Neuron (in vitro differentiated cells): ENCODE results near the gene CCDC149.

Experiments
- H2AFZ ChIP-seq: one replicate; pipeline ENCODE4 v1.6.1; 2013; ENCODE audit warnings: low read depth, mild to moderate bottlenecking, inconsistent platforms, low read length, moderate library complexity
- H3K27me3 ChIP-seq: one replicate; pipeline ENCODE4 v1.6.1; 2013; ENCODE audit warnings: low read length; ENCODE audit not compliant: insufficient read depth
- H3K36me3 ChIP-seq: one replicate; pipeline ENCODE4 v1.6.1; 2013; ENCODE audit warnings: low read length; ENCODE audit not compliant: insufficient read depth
- H3K4me1 ChIP-seq: one replicate; pipeline ENCODE4 v1.6.1; 2013; ENCODE audit warnings: low read length; ENCODE audit not compliant: insufficient read depth
- H3K4me3 ChIP-seq: 2 replicates; pipeline ENCODE4 v1.5.1; 2013; ENCODE audit warnings: mild to moderate bottlenecking, low read length, moderate library complexity
- H3K9me3 ChIP-seq: one replicate; pipeline ENCODE4 v1.6.1; 2013; ENCODE audit warnings: low read length

The CCDC149 gene

DNA sequence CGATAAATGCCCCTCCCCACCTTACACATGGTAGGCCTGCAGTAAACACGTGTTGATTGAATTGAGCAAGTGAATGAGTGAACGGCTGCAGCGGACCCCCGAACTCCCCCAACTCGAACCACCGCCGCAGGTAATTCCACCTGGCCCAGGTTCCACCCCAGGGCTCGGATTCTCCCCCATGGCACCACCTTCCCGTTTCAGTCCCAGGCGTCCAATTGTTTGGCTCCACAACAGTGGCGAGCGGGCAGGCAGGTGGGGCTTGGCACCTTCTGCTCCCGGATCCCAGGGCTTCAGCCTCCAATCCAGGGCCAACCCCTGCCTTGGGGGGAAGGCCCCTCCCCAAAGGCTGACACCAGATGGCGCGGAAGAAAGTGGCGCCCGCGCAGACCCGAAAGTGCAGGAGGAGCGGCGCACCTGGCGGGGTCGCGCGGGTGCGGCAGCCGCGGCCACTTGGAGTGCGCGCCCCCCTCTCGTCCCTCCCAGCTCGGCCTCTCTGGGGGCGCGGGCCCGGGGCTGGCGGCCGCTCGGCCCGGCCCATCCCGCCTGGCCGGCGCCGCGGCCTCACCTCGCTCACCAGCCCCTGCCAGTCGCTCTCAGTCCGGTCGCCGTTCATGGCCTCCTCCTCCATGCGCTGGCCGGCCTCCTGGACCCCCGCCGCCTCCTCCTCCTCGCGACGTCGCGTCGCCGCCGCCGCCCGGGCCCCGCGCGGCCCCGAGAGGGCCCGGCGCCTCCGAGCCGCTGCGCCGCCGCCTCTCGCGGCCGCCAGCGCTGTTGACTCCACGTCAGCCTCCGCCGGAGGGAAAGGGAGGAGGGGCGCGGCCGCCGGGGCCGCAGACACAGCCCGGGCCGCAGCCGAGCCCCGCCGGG lies at the start of gene CCDC149:
TSS of gene CCDC149 (minus strand) at position 791 of the 867 bp plus-strand sequence. CDS start at position 613, 178 bp downstream.
- peak within 1 kb of the TSS; percentile 58 for H3K4me3 ChIP-seq
- H3K36me3 ChIP-seq, result no peaks in the 10 kb centered on the region
- H3K4me1 ChIP-seq, result peaks cover 5% of the 10 kb centered on the region
- peak within 1 kb of the TSS; percentile 96 for H2AFZ ChIP-seq
- H3K27me3 ChIP-seq, result no peaks in the 10 kb centered on the region
- H3K9me3 ChIP-seq, result peaks cover 18% of the 10 kb centered on the region

DNA sequence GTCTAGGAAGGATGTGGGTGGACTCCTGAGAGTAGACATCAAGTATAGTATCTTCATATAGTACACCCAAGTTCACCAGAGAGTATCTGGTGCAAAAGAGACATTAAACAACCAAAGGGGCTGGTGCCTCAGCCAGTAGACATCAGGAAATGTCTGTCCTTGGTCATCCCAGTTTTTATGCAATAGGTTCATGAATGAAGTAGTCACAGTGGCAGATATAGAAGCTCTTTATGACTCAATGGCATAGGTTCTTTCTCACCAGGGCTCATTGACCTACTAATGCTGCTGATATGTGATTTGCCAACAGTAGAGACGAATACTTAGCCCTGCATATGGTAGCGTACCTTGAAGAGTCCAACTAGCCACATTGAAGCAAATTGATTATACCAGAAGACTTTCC lies 45.0 kb upstream of the CCDC149 start:
- Histone ChIP-seq H3K4me3 (no peak overlapping the region), H3K4me1 (no peaks in the 10 kb centered on the region), H2AFZ (no peak overlapping the region), H3K27me3 (no peaks in the 10 kb centered on the region), H3K36me3 (no peaks in the 10 kb centered on the region), H3K9me3 (no peaks in the 10 kb centered on the region)

DNA sequence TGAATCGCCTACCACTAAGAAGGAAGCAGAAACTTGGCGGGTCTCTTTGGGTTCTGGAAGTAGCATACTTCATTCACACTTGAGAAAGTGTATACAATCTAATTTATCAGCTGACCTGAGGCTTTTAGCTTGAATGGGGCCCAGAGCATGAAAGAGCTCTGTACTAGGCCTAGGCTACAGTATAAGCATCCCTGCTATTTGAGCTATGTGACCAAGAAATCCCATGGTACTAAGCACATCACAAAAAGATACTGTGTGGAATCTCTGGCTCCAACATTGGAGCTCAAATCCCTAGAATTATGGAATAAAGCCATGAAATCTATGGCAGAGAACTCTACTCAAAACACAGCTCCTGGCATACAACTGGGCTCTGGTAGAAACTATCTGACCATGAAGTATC lies 43.9 kb upstream of the CCDC149 start:
- Histone ChIP-seq H3K36me3 (no peaks in the 10 kb centered on the region), H3K27me3 (no peaks in the 10 kb centered on the region), H2AFZ (no peak overlapping the region), H3K4me1 (no peaks in the 10 kb centered on the region), H3K9me3 (no peaks in the 10 kb centered on the region), H3K4me3 (no peak overlapping the region)

DNA sequence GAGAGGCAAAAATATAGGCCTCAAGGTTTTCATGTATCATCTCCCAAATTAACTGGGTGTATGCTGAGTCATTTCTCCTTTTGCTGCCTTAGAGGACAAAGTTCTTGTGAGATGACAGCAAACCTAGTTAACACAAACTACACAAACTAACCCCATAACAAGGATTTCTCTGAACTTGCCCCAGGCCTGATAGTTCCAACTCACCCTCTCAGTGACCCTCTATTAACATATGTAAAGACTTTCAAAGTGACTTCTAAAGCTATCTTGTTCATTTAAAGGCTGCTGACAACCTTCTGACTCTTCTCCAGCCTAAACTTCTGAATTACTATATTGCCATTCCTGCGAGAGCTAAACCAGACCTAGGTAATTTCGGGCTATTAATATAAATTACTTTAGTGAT lies 43.2 kb upstream of the CCDC149 start:
- Histone ChIP-seq H3K27me3 (no peaks in the 10 kb centered on the region), H3K36me3 (no peaks in the 10 kb centered on the region), H3K9me3 (no peaks in the 10 kb centered on the region), H3K4me3 (no peak overlapping the region), H2AFZ (no peak overlapping the region), H3K4me1 (no peaks in the 10 kb centered on the region)

DNA sequence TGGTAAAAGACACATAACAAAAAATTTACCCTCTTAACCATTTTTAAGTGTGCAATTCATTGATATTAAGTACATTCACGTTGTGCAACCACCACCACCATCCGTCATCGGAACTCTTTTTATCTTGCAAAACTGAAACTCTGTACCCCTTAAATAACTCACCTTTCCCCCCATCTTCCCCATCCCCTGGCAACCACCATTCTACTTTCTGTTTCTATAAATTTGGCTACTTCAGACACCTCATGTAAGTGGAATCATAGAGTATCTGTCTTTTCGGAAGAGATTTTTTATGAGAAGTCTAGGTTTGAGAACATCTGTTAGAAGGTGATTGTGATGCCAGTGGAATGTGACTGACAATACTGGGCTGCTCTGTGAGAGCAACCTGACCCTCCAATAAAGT lies 39.8 kb upstream of the CCDC149 start:
- H3K27me3 ChIP-seq, result no peaks in the 10 kb centered on the region
- no peaks in the 10 kb centered on the region for H3K36me3 ChIP-seq
- H2AFZ ChIP-seq, result no peak overlapping the region
- H3K4me3 ChIP-seq, result no peak overlapping the region
- H3K4me1 ChIP-seq, result no peaks in the 10 kb centered on the region
- no peaks in the 10 kb centered on the region for H3K9me3 ChIP-seq

DNA sequence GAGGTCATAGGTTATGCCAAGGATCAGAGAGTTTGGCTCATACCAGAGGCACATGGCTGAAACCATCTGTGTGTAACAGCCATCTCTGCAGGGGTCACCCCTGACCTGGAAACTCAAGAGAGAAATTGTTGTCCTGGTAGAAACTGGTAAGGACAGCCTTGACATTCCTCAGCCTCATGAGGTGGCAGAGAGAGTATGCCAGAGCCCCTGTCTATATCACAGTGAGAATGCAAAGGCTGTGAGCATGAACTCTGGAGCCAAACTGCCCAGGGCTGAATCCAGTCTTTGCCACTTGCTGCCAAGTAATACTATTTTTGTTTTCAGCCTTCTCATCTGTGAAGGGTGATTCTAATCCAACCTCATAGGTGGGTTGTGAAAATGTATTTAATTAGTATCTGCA lies 37.1 kb upstream of the CCDC149 start:
- Histone ChIP-seq H3K4me1 (no peaks in the 10 kb centered on the region), H2AFZ (no peak overlapping the region), H3K4me3 (no peak overlapping the region), H3K36me3 (no peaks in the 10 kb centered on the region), H3K27me3 (no peaks in the 10 kb centered on the region), H3K9me3 (no peaks in the 10 kb centered on the region)

DNA sequence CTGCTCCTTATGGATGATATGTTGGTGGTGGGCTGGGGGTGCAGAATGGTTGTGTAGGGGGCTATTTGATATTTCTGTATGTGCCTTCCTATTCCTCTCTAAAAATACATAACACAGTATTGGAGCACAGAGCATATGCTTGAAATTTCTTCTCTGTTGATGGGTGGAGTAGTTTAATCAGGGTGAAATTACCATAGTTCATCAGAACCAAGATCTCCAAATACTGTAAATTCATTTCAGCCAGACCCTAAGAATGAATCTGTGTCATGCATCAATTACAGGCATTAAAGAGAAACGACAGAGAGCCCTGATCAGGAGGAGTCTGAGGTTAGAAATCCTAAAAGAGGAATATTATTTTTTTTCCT lies 25.1 kb upstream of the CCDC149 start:
- H3K27me3 ChIP-seq, result no peaks in the 10 kb centered on the region
- H3K36me3 ChIP-seq, result no peaks in the 10 kb centered on the region
- H3K4me3 ChIP-seq, result no peak overlapping the region
- H3K9me3 ChIP-seq, result peaks cover 3% of the 10 kb centered on the region
- H3K4me1 ChIP-seq, result no peaks in the 10 kb centered on the region
- no peak overlapping the region for H2AFZ ChIP-seq

DNA sequence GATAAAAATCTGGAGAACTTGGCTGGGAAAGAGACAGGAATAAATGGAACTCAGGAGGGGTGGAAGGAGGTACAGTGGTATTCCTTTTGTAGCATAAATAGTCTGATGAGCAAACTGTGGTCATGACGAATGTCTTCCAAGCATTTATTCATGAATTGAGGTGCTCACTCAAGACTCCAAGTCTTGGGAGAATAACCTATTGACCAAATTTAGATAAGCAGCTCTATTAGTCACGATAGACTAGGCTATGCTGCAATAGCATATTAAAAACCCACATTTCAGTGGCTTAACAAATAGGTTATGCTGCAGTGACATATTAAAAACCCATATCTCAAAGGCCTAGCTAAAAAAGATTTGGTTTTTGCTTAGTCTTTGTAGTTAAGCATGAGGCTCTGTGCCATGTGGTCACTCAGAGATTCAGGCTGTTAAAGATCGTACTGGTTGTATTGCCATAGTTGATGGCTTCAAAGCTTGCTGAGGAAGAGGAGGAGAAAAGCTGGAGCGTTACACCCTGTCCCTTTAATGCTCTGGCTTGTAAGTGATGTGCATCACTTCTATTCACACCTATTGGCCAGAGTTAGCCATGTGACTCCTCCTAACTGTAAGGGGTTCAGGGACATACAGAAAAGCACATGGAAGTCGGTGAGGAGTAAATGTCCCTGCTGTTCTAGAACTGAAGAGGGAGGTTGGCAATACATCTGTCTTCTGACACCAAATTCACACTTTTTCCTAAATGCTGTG lies 24.5 kb upstream of the CCDC149 start:
- Histone ChIP-seq H3K4me3 (no peak overlapping the region), H3K36me3 (no peaks in the 10 kb centered on the region), H3K9me3 (peaks cover 3% of the 10 kb centered on the region), H3K27me3 (no peaks in the 10 kb centered on the region), H3K4me1 (no peaks in the 10 kb centered on the region), H2AFZ (no peak overlapping the region)

DNA sequence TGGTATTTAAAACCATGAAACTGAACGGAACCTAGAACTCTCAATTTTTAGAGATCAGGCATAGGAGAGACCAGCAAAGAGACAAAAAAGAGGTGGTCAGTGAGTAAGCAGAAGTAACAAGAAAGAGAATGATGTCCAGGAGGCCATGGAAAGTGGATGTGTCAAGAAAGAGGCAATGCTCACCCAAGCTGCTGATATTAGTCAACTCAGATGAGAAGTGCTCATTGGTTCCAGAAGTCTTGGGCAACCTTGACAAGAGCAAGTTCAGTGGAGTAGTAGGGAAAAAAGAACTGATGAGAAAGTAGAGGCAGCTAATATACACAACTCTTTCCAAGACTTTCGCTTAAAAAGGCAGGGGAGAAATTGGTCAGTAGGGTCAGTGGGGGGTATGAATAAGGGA lies 23.0 kb upstream of the CCDC149 start:
- Histone ChIP-seq H3K4me1 (no peaks in the 10 kb centered on the region), H2AFZ (no peak overlapping the region), H3K27me3 (no peaks in the 10 kb centered on the region), H3K9me3 (peaks cover 3% of the 10 kb centered on the region), H3K36me3 (no peaks in the 10 kb centered on the region), H3K4me3 (no peak overlapping the region)

DNA sequence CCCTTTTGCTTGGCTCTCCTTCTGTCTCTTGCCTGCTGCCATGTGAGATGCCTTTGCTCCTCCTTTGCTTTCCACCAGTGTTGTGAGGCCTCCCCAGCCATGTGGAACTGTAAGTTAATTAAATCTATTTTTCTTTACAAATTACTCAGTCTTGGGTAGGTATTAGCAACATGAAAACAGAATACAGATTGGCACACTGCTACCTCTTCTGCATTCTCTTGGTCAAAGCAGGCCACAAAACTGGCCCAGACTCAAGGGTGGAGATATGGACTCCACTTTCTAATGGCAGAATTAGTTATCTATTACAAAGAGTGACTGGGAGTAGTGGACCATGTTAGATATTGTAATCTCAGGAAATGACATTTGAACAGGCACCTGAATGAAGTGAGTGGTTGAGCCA lies 21.5 kb upstream of the CCDC149 start:
- Histone ChIP-seq H3K27me3 (peaks cover 5% of the 10 kb centered on the region), H2AFZ (no peak overlapping the region), H3K36me3 (no peaks in the 10 kb centered on the region), H3K9me3 (peaks cover 3% of the 10 kb centered on the region), H3K4me3 (no peak overlapping the region), H3K4me1 (no peaks in the 10 kb centered on the region)

DNA sequence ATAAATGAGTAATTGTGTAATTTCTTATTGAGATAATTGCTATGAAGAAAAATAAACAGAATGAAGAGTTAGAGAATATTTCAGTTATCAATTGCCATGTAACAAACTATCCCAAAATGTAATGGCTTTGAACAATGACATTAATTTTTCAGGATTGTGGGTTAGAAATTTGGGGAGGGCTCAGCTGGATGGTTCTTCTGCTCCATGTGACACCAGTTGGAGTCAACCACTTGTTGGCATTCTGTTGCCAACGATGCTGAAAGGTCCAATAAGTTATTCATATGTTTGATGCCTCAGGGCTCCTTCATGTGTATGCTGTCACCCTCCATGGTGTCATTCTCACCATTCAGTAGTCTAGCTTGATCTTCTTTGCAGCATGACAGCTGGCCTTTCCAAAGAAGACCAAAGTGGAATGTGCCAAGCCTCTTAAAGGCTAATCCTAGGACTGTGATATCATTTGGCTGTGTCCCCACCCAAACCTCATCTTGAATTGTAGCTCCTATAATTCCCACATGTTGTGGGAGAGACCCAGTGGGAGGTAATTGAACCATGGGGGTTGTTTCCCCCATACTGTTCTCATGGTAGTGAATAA lies 20.9 kb upstream of the CCDC149 start:
- Histone ChIP-seq H3K36me3 (no peaks in the 10 kb centered on the region), H3K27me3 (peaks cover 5% of the 10 kb centered on the region), H3K4me3 (no peak overlapping the region), H2AFZ (no peak overlapping the region), H3K4me1 (no peaks in the 10 kb centered on the region), H3K9me3 (peaks cover 3% of the 10 kb centered on the region)

DNA sequence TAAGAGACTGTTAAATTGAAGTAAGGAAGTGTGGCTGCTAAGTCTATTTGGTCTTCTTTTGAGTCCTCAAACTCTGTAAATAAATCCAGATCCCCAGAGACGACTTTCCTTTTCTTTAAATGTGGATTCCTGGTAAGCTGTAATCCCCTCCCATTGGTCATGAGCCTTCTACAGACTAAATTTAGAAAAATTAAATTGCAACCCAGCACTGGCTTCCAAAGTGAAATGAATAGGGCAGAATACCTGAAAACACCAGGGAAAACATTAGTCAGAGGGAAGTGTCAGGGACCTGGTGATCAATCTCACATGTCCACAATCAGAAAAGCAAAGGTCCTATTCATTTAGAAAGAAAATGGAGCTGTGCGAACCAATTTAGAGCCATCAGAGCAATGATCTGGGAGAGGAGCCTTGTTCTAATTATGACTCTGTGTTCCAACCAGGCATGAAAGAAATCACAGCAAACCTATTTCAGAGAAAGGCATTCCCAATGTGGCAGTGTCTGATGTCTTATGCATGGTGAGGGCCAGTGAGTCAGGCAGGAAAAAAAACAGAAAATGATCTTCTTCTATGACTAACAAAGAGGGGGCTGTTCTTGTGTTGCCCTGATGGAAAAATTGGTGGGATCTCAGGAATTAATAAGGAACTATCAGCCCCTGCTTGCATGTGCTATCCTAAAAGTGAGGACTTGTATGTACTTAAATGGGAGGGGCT lies 19.8 kb upstream of the CCDC149 start:
- no peak overlapping the region for H2AFZ ChIP-seq
- H3K4me3 ChIP-seq, result no peak overlapping the region
- peaks cover 7% of the 10 kb centered on the region for H3K27me3 ChIP-seq
- no peaks in the 10 kb centered on the region for H3K9me3 ChIP-seq
- no peaks in the 10 kb centered on the region for H3K36me3 ChIP-seq
- no peaks in the 10 kb centered on the region for H3K4me1 ChIP-seq

DNA sequence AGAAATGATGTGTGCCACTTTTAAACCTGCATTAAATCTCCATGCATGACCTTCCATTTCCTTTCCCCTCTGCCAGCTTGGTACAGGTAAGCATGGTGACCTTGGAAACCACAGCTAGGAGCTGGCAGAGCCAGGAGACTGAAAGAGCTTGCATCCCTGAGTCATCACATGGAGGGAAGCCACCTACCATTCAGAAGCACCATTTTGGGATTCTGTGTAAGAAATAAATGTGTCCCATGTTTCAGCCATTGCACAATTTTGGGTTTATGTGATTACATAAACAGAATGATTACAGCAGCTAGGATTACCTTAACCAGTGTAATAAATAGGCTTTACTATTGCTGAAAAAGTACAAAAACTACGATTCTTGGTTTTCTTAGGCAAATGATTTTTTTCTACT lies 17.3 kb upstream of the CCDC149 start:
- H3K36me3 ChIP-seq, result no peaks in the 10 kb centered on the region
- no peaks in the 10 kb centered on the region for H3K4me1 ChIP-seq
- H3K4me3 ChIP-seq, result no peak overlapping the region
- H3K9me3 ChIP-seq, result no peaks in the 10 kb centered on the region
- no peak overlapping the region for H2AFZ ChIP-seq
- peaks cover 13% of the 10 kb centered on the region for H3K27me3 ChIP-seq
